Uterus (tissue), 2 donors: ENCODE data around the gene LIPM.

ENCODE experiments used
- CTCF ChIP-seq, 4 experiments: fragments of 200-600 bp in 2 of 4; fragments of 450-650 bp in 2 of 4; sonication (generic) in 2 of 4; IDR thresholded peaks; one replicate each; pipeline ENCODE4 v1.5.1; 2016 to 2019; ENCODE audit warnings: antibody characterized with exemption in 4 of 4, mild to moderate bottlenecking in 2 of 4, moderate library complexity in 1 of 4
- POLR2A ChIP-seq, 2 donors: fragments of 450-650 bp; IDR thresholded peaks; one replicate each; pipeline ENCODE4 v1.6.1; 2016; ENCODE audit warnings: antibody characterized with exemption in 2 of 2, mild to moderate bottlenecking in 1 of 2, moderate library complexity in 1 of 2

- TF ChIP-seq CTCF (IDR thresholded peaks at IDR 0.05) = no peak
- no peak for TF ChIP-seq POLR2A (IDR thresholded peaks at IDR 0.05)
Observed at GRCh38 chr10:88820748-88821401, 18.3 kb downstream of the LIPM start.
